Stromal cell of bone marrow (primary cell): ENCODE data around the gene BORCS8.
"Not testable (repeated sequence)": the region's sequence is repeated elsewhere in the genome, so short reads cannot be mapped to it uniquely, and the experiment has no call there.

Experiments used
- DNase-seq: peaks from one replicate; pipeline ENCODE4 v3.0.0-alpha.2; 2012; ENCODE audit warnings: low read depth

Gene BORCS8

DNA sequence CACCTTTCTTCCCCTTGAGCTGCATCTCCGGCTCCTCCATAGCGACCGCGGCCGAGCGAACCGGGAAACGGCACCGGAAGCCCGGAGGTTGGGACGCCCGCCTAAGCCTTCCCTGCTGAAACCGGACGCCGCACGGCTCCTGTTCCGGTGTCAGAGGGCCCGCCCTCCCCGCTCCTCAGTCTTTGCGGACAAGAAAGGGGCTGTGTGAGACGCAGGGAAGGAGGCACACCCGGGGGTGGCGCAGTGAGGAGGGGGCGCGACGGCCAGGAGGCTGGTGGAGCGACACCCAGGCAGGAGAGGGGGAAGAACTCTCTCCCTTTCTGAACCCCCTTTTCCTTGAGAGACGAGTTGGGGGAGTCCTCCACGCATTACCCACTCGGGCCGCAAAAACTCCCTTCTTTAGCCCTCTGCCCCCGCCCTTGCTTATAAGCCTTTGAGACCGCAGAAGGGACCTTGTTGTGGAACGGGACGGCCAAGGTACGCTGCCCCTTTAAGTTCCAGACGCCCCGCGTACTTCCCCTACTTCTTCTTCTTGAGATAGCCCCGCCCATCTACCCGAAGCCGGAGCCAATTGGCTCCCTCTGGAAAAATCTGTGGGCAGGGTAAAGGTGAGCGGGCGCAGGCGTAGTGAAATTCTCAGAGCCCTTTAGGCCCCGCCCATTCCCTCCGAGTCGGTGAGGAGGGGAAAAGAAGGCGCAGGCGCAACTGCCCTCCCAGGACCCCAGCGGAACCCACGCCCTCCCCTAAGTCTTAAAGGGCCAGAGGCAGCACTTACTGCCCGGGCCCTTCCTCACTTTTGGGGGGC lies at the start of gene BORCS8, which contains the start of gene RFXANK:
BORCS8 (minus strand) TSS at position 75 of the 805 bp plus-strand sequence; CDS start at position 40, 35 bp downstream.
RFXANK (plus strand) TSS at position 181 of the 805 bp plus-strand sequence. CDS start 1,689 bp downstream, outside the sequence.
- peak; percentile 99 for DNase-seq

DNA sequence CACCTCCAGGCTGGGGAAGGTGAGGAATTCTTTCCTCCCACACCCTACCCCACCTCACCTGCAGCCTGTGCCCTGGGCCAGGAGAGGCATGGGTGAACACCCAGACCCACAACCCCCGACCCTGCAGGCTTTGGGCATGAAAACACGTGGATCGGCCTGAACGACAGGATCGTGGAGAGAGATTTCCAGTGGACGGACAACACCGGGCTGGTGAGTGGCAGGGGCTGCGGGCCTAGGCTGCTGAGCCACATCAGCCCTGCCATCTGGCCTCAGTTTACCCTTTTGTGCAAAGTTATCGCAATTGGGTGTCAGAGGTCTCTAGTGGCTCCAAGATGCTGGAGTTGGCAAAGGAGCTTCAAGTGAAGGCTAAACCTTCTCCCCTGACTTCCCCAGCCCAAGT lies 48.5 kb upstream of the BORCS8 start:
- no peak for DNase-seq

DNA sequence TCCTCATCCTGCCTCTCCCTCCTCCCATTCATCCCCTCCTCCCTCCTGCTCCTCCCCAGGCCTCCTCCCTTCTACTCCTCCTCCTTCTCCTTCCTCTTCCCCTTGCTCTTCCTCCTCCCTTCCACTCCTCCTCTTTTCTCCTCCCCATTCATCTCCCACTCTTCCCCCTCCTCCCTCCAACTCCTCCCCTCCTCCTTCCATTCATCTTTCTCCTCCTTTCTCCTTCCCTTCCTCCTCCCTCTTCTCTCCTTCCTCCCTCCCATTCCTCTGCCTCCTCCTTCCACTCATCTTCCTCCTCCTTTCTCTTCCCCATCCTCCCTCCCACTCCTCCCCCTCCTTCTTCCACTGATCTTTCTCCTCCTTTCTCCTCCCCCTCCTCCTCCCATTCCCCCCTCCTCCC lies 47.7 kb upstream of the BORCS8 start:
- no peak for DNase-seq

DNA sequence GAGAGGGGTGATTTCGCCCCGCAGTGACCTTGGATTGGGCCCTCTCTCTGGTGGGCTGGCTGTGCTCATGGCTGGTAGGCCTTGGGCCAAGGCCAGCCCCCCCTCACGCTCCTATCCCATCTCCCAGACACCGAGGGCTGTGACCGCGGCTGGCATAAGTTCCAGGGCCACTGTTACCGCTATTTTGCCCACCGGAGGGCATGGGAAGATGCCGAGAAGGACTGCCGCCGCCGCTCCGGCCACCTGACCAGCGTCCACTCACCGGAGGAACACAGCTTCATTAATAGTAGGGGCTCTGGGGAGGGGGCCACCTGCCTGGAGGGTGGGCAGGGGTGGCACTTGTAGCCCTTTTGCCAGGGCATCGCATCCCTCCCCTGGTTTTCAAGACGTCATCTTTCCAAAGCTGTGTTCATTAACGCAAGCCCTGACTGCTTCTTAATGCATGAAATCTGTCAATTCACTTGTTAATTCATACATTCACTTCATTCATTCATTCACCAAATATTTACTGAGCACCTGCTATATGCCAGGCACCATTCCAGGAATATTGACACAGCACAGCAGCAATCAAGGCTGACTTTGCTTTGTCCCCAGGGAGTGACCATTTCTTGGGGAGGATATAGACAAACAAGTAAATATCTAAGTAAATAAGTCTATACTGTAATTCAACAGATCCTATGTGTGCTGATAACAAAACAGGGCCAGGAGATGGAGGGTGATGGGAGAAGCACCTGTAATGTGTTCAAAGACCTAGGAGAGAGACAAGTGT lies 46.4 kb upstream of the BORCS8 start:
- no peak for DNase-seq

DNA sequence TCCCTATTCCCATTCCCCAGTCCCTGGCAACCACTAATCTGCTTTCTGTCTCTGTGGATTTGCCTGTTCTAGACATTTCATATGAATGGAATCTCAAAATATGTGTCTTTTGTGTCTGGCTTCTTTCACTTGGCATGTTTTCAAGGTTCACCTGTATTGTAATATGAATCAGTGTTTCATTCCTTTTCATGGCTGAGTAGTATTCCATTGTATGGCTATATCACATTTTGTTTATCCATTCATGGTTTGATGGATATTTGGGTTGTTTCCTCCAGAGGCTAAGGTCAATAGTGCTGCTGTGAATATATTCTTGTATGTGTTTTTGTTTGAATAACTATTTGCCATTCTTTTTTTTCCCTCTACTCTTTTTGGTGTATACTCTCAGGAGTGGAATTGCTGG lies 44.2 kb upstream of the BORCS8 start:
- no peak for DNase-seq

DNA sequence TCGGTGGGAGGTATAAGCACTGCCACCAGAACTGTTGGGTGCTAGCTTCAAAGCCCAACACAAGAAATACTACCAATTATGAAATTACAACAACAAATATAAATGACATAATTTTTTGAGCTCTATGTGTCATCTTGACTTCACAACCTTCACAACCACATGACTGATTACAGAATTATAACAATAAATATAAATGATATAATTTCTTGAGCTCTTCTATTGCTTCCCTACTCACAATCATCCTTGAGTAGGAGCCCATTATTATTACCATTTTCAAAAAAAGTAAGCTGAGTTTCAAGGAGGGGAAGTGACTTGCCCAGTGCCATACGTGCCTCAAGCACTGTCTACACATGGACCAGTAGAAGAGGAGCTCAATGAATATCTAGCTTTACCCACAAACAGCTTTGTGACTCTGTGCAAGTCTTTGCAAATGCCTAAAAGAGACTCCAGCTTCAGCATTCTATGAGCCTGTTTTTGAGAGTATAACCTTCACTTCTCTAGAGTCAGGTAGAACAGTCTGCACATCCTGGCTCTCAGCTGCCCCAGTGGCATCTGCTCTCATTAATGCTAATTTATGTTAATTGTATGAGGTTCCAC lies 42.4 kb upstream of the BORCS8 start:
- DNase-seq = no peak

DNA sequence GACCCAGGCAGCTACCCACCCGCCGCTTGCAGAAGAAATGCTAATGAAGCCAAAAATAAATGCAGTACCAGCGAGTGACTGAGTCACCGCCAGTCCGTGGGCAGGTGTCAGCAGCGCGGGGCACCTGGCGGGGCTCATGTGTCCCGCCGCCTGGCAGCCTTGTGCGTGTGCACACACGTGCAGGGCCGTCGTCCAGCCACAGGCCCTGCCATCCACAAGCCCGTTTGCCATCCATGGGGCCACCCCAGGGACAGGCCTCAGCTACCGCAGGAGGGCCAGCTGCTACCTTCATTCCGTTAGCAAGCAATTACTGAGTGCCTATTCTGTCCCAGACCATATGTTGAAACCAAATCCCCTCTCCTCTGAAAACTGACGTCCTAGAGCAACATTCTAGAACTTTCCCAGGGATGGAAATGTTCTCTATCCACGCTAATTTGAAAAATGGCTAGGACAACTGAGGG lies 40.3 kb upstream of the BORCS8 start:
- DNase-seq = no peak

DNA sequence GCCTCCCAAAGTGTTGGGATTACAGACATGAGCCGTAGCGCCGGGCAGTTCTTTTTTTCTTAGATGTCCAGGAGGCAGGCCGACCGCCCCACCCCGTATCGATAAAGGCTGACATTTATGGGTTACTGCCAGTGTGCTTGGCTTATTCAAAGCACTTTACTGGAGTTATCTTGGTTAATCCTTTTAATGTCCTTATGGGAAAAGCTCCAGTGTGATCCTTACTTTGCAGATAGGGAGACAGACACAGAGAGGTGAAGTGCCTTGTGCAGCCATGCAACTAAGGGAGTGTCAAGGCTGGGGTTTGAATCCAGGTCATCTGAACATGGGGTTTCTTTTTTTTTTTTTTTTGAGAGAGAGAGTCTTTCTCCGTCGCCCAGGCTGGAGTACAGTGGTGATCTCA lies 39.0 kb upstream of the BORCS8 start:
- no peak for DNase-seq

DNA sequence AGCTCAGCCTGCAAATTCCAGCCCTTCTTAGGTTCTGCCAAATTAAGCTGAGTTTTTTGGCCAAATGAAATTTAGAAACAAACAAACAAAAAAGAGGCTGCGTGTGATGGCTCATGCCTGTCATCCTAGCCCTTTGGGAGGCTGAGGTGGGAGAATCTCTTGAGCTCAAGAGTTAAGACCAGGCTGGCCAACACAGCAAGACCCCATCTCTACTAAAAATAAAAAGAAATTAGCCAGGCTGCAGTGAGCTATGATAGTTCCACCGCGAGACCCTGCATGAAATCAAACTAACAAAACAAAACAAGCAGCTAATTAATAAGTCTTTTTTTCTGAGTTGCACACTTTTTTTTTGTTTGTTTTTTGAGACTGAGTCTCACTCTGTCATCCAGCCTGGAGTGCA lies 37.7 kb upstream of the BORCS8 start:
- DNase-seq = no peak

DNA sequence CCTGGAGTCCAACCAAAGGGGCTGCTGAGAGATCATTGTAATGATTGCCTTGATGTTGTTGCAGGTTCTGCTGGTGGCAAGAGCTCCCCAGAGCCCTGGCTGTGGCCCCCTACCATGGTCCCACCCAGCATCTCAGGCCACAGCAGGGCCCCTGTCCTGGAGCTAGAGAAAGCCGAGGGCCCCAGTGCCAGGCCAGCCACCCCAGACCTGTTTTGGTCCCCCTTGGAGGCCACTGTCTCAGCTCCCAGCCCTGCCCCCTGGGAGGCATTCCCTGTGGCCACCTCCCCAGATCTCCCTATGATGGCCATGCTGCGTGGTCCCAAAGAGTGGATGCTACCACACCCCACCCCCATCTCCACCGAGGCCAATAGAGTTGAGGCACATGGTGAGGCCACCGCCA lies 35.3 kb upstream of the BORCS8 start:
- DNase-seq = no peak

DNA sequence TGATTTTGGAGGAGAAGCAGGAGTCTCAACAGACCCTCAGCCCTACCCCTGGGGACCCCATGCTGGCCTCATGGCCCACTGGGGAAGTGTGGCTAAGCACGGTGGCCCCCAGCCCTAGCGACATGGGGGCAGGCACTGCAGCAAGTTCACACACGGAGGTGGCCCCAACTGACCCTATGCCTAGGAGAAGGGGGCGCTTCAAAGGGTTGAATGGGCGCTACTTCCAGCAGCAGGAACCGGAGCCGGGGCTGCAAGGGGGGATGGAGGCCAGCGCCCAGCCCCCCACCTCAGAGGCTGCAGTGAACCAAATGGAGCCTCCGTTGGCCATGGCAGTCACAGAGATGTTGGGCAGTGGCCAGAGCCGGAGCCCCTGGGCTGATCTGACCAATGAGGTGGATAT lies 34.7 kb upstream of the BORCS8 start:
- no peak for DNase-seq

DNA sequence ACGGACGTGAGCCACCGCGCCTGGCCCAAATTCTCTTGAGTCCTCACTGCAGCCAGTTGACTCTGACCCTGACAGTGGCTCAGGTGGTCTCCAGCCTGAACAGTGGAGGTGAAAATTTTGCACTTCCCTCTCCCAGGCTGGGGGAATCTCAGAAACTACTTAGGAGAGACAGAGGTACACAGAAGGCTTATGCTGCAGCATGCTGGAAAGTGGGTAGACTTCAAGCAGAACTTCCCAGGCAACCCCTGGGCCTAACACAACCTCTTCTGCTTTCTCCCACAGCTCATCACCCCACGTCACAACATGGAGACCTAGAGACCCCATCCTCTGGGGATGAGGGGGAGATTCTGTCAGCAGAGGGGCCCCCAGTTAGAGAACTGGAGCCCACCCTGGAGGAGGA lies 34.3 kb upstream of the BORCS8 start:
- no peak for DNase-seq

DNA sequence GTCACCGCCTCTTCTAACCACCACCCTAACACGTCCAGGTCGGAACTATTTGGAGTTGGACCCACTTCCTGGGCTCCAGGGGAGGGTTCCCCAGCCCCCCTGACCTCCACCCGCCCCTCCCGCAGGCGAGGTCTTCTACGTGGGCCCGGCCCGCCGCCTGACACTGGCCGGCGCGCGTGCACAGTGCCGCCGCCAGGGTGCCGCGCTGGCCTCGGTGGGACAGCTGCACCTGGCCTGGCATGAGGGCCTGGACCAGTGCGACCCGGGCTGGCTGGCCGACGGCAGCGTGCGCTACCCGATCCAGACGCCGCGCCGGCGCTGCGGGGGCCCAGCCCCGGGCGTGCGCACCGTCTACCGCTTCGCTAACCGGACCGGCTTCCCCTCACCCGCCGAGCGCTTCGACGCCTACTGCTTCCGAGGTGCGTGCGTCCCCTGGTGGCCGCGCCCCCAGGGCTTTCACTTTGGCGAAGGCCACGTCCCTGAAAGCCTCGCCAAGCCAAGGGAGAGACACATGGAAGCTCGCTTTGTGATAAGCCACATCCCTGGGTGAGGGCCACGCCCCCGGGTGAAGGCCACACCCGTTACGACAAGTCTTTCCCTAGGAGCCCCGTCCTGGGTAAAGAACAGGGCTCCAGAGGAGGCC lies 33.0 kb upstream of the BORCS8 start:
- DNase-seq = no peak

DNA sequence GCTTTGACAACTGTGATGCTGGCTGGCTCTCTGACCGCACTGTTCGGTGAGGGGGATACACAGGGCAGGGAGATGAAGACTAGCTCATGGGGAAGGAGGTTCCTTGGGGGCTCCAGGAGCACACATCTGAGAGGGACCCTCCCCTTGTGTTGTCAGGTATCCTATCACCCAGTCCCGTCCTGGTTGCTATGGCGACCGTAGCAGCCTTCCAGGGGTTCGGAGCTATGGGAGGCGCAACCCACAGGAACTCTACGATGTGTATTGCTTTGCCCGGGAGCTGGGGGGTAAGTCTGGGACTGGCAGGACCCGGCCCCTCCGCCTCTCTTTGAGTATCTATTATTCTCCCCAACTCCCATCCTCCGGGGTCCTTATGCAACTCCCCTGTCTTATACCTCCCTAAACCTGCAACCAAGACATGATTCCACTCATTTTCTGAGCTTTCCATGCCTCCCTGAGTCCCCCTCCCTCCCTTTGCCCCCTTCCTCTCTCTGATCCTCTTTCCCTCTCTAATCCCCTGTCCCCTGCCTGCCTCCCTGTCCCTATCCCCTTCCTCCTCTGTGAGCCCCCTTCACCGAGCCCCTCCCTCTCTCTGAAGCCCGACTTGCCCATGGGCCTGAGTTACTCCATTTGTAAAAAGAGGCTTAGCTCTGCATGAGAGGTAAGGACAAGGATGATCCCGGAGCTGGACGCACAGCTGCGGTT lies 32.3 kb upstream of the BORCS8 start:
- DNase-seq = no peak

DNA sequence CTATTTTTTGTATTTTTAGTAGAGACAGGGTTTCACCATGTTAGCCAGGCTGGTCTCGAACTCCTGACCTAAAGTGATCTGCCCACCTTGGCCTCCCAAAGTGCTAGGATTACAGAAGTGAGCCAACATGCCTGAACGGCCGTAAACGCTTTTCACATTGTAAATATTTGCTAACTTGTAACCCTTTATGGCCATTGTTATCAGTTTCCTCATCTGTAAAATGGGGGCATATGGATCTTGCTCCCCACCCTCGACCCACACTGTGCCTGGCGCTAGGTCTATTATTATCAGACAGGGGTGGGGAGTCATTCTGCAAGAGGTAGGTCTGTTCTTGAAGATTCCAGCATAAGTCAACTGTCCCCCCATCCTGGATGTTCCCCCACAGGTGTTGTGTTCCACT lies 31.7 kb upstream of the BORCS8 start:
- DNase-seq = no peak

DNA sequence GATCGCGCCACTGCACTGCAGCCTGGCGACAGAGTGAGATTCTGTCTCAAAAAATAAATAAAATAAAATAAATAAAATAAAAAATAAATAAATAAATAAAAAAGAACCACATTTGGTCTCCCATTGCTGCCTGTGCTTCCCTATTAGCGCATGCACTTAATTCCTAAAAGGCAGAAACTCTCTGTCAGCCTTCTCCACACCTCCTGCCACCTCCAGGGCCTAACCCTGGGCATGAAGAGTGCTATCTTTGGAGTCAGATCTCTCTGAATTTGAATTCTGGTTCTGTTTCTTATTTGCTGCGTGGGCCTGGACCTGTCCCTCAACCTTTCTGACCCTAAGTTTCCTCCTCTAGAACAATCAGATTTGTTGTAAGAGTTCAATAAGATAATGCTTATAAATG lies 31.1 kb upstream of the BORCS8 start:
- DNase-seq = no peak

DNA sequence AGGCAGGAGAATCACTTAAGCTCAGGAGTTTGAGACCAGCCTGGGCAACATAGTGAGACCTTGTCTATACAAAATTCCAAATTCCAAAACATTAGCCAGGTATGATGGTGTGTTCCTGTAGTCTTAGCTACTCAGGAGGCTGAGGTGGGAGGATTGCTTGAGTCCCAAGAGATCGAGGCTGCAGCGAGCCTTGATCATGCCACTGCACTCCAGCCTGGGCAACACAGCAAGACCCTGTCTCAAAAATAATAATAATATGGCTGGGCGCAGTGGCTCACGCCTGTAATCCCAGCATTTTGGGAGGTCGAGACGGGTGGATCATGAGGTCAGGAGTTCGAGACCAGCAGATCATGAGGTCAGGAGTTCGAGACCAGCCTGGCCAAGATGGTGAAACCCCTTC lies 29.0 kb upstream of the BORCS8 start:
- not testable (repeated sequence) for DNase-seq

DNA sequence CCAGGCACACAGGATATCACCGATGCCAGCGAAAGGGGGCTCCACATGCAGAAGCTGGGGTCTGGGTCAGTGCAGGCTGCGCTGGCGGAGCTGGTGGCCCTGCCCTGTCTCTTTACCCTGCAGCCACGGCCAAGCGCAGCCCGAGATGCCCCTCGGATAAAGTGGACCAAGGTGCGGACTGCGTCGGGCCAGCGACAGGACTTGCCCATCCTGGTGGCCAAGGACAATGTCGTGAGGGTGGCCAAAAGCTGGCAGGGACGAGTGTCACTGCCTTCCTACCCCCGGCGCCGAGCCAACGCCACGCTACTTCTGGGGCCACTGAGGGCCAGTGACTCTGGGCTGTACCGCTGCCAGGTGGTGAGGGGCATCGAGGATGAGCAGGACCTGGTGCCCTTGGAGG lies 27.0 kb upstream of the BORCS8 start:
- no peak for DNase-seq

DNA sequence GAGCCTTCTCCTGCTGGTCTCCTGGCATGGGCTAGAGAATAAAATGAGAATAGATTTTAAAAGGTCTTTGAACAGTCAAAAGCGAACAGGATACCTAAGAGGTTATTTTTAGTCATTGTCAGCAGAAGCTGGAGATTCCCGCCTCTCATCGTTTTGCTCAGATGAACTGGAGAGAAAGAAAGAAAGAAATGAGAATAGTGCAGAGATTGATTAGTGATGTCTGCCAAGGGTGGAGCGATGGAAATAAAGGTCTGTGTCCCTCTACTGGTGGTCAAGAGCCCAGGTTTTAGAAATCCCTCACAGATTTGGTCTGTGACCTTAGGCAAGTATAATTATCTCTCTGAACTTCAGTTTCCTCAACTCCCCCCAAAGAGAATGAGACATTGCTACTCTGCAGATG lies 25.1 kb upstream of the BORCS8 start:
- no peak for DNase-seq

DNA sequence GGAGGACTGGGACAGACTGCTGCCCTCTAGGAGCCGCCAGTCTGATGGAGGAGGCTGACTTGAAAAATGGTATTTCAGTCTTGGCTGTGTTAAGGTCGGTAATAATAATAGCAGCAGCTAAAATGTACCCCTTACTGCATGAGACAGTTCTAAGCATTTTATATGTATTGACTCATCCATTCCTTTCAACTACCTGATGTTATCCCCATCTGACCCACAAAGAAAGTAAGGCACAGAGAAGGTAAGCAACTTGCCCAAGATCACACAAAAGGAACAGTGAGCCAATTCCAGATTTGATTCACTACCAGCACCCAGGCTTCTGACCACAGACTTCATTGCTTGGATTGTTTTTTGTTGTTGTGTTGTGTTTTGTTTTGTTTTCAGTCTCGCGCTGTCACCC lies 23.8 kb upstream of the BORCS8 start:
- no peak for DNase-seq

DNA sequence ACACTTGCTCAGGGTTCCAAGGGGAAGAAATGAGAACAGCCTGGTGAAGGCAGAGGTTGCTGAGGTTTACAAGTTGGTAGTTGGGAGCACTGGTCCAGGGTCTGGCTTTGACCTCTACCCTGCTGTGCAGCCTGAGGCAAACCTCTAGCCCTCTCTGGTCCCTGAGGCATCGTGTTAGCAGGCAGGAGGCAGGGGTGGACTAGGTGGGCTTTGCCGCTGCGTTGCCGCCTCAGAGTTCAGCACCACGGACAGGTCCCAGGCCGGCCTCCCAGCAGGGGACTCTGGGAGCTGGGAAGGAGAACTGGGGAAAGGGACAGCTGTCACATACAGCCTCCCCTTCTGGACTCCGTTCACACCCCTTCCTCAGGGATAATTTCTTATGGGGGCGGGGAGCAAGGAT lies 22.9 kb upstream of the BORCS8 start:
- no peak for DNase-seq

DNA sequence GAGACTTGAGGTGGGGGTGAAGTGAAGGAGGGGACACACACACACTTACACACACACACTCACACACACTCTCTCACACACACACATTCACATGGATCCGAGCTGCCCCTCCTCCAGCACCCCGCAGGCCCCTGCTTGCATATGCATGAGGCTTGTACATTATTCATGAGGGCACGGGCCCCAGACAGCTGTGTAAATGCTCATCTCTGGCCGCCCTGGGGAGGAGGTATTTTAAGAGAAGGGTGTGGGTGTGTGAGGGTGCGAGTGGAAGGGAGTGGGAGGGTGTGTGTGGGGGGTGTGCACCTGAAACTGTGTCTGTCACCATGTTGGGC lies 22.2 kb upstream of the BORCS8 start:
- DNase-seq = no peak
